ENCODE data around the gene BTG1.

- TF ChIP-seq, protein P1, sequence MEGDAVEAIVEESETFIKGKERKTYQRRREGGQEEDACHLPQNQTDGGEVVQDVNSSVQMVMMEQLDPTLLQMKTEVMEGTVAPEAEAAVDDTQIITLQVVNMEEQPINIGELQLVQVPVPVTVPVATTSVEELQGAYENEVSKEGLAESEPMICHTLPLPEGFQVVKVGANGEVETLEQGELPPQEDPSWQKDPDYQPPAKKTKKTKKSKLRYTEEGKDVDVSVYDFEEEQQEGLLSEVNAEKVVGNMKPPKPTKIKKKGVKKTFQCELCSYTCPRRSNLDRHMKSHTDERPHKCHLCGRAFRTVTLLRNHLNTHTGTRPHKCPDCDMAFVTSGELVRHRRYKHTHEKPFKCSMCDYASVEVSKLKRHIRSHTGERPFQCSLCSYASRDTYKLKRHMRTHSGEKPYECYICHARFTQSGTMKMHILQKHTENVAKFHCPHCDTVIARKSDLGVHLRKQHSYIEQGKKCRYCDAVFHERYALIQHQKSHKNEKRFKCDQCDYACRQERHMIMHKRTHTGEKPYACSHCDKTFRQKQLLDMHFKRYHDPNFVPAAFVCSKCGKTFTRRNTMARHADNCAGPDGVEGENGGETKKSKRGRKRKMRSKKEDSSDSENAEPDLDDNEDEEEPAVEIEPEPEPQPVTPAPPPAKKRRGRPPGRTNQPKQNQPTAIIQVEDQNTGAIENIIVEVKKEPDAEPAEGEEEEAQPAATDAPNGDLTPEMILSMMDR (IDR thresholded peaks at IDR 0.05 in 8 of 11, conservative IDR thresholded peaks at IDR 0.05 in 3 of 11): no peak
- TF ChIP-seq POLR2A (IDR thresholded peaks at IDR 0.05) (no peak), POLR2AphosphoS5 (IDR thresholded peaks at IDR 0.05) (no peak)
These were observed 40.0 kb downstream of the BTG1 start for GRCh38 chr12:92105676-92106075.
